RWPE2 (cell line): ENCODE measurements around the gene NLRC5.

Experiments
- ATAC-seq: fragments of 200-7000 bp; cut with Tn5 transposase; 3 replicates; pipeline ENCODE4 v1.9.1; 2021; ENCODE audit warnings: low read depth
- DNase-seq: peaks from one replicate; pipeline ENCODE4 v3.0.0-alpha.2; 2020; ENCODE audit warnings: low spot score
- H3K27ac ChIP-seq: fragments of 450-650 bp; 2 replicates; pipeline ENCODE4 v1.5.1; 2017; ENCODE audit warnings: mild to moderate bottlenecking; ENCODE audit not compliant: poor library complexity, severe bottlenecking
- H3K27me3 ChIP-seq: fragments of 250-450 bp; sonication (Bioruptor Pico); 2 replicates; pipeline ENCODE4 v1.5.1; 2021; ENCODE audit warnings: mild to moderate bottlenecking, moderate library complexity; ENCODE audit not compliant: insufficient read depth, poor library complexity, severe bottlenecking
- H3K36me3 ChIP-seq: fragments of 250-450 bp; sonication (Bioruptor Pico); 2 replicates; pipeline ENCODE4 v1.5.1; 2020; ENCODE audit warnings: low read depth, mild to moderate bottlenecking, moderate library complexity
- H3K4me1 ChIP-seq: fragments of 250-450 bp; sonication (Bioruptor Pico); 2 replicates; pipeline ENCODE4 v1.5.1; 2021; ENCODE audit warnings: mild to moderate bottlenecking, moderate library complexity; ENCODE audit not compliant: insufficient read depth, poor library complexity, severe bottlenecking
- H3K4me3 ChIP-seq: fragments of 250-450 bp; sonication (Bioruptor Pico); 2 replicates; pipeline ENCODE4 v1.5.1; 2021; ENCODE audit warnings: mild to moderate bottlenecking, moderate library complexity; ENCODE audit not compliant: severe bottlenecking
- H3K9me3 ChIP-seq: fragments of 250-450 bp; sonication (Bioruptor Pico); 2 replicates; pipeline ENCODE4 v1.5.1; 2021; ENCODE audit warnings: mild to moderate bottlenecking, moderate library complexity; ENCODE audit not compliant: severe bottlenecking
- TF ChIP-seq, protein P1 (sequence below): fragments of 450-650 bp; IDR thresholded peaks from one replicate; pipeline ENCODE4 v1.5.1; 2017; ENCODE audit warnings: mild to moderate bottlenecking, moderate library complexity; ENCODE audit not compliant: poor library complexity, severe bottlenecking

Gene NLRC5

DNA sequence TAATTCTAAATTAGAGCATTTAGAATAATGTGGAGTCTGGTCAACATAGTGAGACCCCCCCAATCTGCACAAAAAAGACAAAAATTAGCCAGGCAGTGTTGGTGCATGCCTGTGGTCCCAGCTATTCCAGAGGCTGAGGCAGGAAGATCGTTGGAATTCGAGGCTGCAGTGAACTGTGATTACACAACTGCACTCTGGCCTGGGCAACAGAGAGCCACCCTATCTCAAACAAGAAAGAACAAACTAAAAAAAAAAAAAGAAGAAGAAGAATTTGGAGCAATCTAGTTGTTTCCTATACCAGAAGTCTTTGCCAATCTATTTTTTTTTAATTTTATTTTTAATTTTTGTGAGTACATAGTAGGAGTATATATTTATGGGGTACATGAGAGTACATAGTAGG is 21.6 kb upstream of the NLRC5 start:
- no peak for DNase-seq
- Histone ChIP-seq H3K36me3 (no peaks in the 10 kb centered on the region), H3K4me1 (peaks cover 8% of the 10 kb centered on the region), H3K27me3 (no peaks in the 10 kb centered on the region), H3K9me3 (peaks cover 3% of the 10 kb centered on the region), H3K4me3 (no peak overlapping the region), H3K27ac (no peak overlapping the region)
- TF ChIP-seq, protein P1, sequence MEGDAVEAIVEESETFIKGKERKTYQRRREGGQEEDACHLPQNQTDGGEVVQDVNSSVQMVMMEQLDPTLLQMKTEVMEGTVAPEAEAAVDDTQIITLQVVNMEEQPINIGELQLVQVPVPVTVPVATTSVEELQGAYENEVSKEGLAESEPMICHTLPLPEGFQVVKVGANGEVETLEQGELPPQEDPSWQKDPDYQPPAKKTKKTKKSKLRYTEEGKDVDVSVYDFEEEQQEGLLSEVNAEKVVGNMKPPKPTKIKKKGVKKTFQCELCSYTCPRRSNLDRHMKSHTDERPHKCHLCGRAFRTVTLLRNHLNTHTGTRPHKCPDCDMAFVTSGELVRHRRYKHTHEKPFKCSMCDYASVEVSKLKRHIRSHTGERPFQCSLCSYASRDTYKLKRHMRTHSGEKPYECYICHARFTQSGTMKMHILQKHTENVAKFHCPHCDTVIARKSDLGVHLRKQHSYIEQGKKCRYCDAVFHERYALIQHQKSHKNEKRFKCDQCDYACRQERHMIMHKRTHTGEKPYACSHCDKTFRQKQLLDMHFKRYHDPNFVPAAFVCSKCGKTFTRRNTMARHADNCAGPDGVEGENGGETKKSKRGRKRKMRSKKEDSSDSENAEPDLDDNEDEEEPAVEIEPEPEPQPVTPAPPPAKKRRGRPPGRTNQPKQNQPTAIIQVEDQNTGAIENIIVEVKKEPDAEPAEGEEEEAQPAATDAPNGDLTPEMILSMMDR = no peak
- no peak for ATAC-seq

DNA sequence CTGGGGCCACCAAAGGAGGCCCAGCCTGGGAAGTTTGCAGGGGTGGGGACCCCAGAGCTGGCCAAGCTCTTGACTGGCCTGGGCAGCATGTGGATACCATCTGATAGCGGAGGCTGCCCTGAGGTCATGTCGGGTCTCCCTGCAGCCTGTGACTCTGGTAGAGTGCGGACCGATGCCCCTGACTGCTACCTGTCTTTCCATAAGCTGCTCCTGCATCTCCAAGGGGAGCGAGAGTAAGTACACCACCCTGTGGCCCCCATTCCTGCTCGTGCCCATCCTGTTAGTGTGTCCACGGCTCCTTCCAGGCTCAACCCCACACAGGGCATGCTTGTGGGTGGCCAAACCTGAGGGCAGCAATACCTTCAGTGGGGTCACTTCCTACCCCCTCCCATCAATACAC is 19.6 kb upstream of the NLRC5 start:
- Histone ChIP-seq H3K27me3 (no peaks in the 10 kb centered on the region), H3K4me1 (peaks cover 6% of the 10 kb centered on the region), H3K36me3 (no peaks in the 10 kb centered on the region), H3K9me3 (no peaks in the 10 kb centered on the region), H3K27ac (no peak overlapping the region), H3K4me3 (no peak overlapping the region)
- DNase-seq = no peak
- ATAC-seq = no peak
- TF ChIP-seq, protein P1 = no peak

DNA sequence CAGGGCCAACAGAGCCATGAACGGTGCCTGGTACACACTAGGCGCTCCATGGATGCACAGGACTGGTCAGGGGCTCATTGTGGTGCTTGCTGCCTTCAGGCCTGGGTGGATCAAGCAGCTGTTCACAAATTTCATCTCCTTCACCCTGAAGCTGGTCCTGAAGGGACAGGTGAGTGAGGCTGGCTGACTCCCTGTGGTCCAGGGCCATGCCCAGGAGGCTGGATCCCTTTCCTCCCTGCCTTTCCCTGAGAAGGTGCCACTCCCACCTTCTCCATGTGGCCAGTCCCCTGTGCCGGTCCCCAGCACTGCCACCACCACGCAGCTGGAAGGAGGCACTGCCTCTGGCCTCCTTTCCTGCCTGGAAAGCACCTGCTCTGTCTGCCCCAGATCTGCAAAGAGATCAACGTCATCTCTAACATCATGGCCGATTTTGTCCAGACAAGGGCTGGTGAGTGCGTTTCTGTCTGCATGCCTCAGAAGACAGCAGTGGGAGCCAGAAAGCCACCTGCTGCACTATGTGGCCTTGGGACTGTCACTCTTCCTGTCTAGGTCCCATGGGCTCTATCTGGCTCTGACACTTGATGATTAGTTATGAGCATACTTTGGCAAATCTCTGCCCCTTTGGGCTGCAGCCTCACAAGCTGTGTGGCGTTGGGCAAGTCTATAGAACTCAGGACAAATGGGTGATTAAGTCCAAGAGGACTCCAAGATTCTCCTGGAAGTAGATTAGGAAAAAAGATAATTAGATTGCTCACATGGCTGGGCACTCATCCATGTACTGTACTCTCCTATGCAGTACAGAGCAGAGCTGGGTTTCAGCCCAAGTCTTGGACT is 18.2 kb upstream of the NLRC5 start:
- H3K36me3 ChIP-seq = no peaks in the 10 kb centered on the region
- ATAC-seq (peak; percentile 44; the same call in 1 of the 3 replicates), DNase-seq (no peak)
- TF ChIP-seq, protein P1 = no peak
- H3K4me3 ChIP-seq = no peak overlapping the region
- H3K27ac ChIP-seq = no peak overlapping the region
- H3K9me3 ChIP-seq = no peaks in the 10 kb centered on the region
- H3K27me3 ChIP-seq = no peaks in the 10 kb centered on the region
- no peaks in the 10 kb centered on the region for H3K4me1 ChIP-seq

DNA sequence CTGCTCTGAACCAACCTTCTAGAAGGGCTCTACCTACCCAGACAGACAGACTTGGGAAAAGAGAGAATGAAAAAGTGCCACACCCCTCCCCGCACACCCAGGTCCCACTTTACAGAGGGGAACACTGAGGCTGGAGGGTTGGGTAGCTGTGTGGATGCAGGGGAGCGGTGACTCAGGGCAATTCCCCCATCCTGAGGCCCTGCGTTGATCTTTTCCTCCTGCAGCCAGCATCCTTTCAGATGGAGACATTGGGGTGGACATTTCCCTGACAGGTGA is 17.7 kb upstream of the NLRC5 start:
- no peak for DNase-seq
- TF ChIP-seq, protein P1 = no peak
- H3K4me1 ChIP-seq = no peaks in the 10 kb centered on the region

More for the DNA sequence above, 17.7 kb upstream of the NLRC5 start:
- Histone ChIP-seq H3K9me3 (no peaks in the 10 kb centered on the region), H3K27me3 (no peaks in the 10 kb centered on the region), H3K27ac (no peak overlapping the region), H3K4me3 (no peak overlapping the region), H3K36me3 (no peaks in the 10 kb centered on the region)
- no peak for ATAC-seq
